ENCODE measurements around the gene EPHB6.

EPHB6 gene, protein sequence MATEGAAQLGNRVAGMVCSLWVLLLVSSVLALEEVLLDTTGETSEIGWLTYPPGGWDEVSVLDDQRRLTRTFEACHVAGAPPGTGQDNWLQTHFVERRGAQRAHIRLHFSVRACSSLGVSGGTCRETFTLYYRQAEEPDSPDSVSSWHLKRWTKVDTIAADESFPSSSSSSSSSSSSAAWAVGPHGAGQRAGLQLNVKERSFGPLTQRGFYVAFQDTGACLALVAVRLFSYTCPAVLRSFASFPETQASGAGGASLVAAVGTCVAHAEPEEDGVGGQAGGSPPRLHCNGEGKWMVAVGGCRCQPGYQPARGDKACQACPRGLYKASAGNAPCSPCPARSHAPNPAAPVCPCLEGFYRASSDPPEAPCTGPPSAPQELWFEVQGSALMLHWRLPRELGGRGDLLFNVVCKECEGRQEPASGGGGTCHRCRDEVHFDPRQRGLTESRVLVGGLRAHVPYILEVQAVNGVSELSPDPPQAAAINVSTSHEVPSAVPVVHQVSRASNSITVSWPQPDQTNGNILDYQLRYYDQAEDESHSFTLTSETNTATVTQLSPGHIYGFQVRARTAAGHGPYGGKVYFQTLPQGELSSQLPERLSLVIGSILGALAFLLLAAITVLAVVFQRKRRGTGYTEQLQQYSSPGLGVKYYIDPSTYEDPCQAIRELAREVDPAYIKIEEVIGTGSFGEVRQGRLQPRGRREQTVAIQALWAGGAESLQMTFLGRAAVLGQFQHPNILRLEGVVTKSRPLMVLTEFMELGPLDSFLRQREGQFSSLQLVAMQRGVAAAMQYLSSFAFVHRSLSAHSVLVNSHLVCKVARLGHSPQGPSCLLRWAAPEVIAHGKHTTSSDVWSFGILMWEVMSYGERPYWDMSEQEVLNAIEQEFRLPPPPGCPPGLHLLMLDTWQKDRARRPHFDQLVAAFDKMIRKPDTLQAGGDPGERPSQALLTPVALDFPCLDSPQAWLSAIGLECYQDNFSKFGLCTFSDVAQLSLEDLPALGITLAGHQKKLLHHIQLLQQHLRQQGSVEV

DNA sequence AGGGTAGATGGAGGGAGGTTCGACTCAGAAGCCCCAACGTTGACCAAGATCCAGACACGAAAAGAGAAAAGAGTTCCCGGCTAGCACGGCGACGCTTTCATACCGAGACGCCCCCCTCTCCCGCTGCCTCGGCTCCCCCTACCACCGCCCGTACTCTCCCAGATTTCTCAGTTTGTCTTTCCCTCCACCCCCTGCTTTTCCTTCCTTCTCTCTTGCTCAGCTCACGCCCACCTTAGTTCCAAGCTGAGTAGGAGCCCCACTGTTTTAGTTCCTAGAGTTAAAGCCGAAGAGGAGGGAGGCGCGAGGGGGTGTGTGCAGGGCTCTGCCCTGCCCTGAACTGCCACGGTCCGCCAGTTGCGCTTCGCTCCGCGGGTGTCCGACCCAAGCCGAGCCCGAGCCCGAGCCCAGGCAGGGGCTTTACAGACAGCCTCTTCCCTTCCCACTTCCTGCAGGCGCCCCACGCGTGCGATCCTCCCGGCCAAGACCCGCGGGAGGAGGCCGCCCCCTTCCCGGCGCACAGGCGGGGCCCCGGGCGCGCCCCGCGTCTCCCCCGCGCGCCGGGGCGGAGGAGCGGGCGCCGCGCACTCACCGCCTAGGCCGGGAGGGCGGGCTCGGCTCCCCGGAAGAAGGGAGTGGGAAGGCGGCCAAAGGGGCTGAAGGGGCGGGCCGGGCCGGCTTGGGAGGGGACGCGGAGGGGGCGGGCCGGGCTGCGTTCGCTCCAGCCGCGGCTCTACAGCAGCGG lies at the start of gene EPHB6:
Gene EPHB6 (plus strand): TSS at position 705 of the 742 bp plus-strand sequence. CDS start 8,152 bp downstream, outside the sequence.
- peak; percentile 68 for DNase-seq (ENCODE audit: low spot score)

DNA sequence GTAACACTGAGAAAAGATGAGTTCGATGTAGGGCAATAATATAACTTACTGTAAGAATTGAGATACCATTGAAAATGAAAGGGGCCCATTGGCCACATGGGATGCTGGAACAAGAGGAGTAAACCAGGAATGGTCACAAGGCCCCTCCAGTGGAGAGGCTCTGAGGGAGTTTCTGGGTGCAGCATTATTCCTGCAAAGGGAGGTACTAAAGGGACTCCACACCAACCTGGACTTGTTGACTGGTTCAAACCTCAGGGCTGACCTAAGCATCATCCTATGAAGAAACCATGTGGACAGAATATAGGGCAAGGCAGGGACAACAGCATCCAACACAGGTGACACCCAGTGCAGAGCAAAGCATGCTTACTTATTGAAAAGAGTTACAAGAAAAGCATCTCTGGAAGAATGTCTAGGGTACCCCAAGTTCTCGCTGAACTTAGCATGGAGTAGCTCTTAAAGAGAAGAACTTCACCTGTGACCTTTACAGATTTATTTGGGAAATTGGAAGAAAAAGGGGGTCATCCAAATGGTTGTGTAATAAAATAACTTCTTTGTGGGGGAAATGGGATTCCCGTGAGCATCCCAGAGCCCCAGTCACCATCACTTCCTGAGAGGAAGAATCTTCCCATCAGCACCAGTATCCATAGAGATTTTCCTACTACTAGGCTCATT lies 49.4 kb upstream of the EPHB6 start:
- no peak for DNase-seq (ENCODE audit: low spot score)

DNA sequence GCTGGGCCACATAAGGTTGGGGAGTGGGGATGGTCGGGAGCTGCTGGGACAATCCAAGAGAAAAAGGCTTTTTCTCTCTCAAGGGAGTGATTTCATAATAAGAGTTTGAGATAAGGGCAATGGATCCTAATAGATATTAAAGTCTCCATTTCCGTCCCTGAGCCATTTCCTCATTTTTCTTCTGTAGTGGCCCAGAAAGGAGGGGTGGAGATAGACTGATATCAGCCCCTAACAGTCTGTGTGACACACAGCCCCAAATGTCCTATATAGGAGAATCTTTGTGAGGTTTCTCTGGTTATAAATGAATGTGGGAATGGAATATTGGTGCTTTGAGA lies 48.9 kb upstream of the EPHB6 start:
- DNase-seq (ENCODE audit: low spot score) = no peak

DNA sequence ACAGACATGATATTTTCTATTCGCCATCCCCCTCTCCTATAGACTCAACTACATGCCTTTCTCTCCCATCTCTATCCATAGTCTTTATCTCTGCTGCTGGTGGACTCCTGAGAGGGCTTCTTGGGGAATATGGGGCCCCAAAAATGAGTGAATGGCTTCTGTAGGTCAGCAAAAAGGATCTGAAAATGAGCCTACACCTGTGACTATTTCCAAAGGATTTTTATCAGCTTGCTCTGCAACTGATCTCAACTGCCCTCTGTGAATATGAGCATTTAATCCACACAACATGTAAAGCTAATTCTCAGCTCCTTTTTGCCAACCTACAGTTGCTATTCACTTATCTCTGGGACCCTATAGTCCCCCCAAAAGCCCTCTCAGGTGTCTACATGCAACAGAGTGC lies 47.9 kb upstream of the EPHB6 start:
- DNase-seq (ENCODE audit: low spot score) = no peak

DNA sequence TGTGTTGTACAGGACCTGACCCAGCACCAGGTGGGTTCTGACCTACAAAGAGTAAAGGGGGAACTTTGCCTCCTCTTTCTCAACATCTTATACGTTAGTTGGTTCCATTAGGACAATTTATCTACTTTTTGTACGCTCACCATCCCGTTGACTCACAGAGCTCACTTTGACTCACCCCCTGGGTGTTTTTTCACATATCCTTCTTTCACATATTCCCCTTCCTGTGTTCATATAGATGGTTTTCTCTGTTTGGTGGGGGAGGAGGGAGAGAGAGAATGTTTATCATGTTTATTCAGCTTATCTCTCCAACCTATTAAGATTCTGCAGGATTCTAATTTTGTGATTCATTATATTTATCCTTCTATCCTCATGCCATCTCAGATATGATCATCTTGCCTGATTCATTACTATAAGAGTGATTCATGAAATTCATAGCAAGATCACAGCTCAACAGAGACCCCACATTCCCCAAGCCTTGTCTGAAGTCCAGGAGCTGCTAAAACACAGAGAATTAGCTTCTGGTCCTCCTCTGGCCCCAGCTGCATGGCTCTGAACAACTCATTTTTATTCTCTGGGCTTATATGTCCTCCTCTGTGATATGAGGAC lies 46.9 kb upstream of the EPHB6 start:
- no peak for DNase-seq (ENCODE audit: low spot score)

DNA sequence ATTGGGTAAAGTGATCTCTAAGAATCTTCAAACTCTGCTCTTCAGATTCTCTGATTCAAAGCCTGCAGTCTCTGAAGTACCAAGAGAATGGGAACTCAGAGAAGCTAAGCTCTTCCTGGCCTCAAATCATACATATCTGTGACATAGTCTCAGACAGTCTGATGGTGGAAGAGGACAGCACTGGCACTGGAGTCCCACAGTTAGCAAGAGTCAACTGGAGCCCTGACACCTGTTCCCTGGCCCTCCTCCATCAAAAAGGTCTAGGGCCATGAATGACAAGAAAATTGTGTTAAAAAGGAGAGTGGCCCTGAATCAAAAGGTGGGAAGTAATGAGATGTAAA lies 46.4 kb upstream of the EPHB6 start:
- no peak for DNase-seq (ENCODE audit: low spot score)

DNA sequence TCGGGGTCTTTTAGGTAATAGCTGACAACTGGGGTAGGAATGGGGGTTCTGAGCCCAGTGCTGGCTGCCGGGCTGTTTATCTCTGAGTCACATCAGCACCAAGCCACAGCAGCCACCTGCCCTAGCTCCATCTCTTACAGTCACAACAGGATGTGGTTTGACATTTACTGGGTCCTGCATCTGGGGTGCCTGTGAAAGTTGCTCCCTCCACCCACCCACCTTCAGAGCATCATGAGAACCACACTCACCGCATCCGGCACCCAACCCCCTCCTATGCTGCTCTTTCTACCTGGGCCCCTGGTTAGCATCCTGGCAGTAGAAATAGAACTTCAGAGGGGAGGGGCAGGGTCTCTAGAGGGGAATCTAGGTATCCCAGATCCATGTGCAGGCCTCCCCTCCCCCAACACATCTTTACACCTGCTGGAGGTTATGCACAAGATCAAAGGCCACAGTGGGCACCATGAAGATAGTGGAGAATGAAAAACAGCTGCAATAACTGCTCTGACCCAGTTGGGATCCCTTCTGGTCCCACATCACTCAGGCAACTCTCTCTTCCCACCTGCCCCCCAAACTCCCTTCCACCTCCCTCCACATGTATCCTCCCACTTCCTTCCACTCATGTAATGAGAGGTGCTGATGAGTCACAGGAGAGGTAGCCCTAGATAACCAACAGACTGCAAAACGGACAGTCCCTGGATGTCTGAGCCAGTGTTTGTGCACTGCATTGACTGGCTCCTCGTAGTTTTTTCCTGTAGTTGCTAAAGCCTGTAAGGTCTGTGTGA lies 45.9 kb upstream of the EPHB6 start:
- no peak for DNase-seq (ENCODE audit: low spot score)

DNA sequence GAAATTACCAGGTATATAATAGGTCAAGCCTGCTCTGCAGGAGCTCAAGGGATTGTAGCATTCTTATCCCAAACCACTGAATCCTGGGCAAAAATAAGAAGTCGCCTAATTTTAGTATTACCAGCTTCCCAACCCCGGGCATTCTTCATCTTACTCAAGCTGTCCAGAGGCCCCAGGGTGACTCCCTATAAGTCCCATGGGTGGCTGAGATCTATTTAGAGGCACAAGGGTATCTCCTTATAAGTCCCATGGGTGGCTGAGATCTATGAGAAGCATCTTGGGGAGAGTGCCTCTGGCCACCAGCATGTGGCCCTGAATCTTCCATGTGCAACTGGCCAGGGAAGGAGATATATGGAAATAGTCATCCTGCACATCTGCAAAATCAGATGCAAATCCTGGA lies 45.2 kb upstream of the EPHB6 start:
- no peak for DNase-seq (ENCODE audit: low spot score)

DNA sequence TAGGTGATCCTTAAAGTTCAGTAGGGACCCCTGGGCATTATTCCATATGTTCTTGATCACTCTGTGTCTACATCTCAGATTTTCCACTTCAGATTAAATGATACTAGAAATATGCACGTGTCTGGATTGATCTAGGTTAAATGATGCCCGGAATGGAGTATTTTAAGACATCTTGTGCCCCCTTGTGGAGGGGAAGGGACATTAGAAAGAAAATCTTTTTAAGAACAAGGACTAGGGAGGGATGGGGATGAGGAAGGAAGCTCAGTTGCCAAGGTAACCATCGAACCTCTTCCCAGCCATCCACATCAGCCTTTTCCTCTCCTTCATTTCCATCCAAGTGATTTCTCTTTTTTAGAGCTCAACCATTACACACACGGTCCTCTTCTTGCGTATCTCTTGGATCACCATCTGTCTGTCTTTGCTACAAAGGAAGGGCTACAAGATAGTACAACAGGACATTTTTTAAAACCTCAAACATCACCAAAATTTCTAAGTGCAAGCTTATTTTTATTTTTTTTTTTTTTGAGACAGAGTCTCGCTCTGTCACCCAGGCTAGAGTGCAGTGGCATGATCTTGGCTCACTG lies 43.6 kb upstream of the EPHB6 start:
- peak; percentile 48 for DNase-seq (ENCODE audit: low spot score)

DNA sequence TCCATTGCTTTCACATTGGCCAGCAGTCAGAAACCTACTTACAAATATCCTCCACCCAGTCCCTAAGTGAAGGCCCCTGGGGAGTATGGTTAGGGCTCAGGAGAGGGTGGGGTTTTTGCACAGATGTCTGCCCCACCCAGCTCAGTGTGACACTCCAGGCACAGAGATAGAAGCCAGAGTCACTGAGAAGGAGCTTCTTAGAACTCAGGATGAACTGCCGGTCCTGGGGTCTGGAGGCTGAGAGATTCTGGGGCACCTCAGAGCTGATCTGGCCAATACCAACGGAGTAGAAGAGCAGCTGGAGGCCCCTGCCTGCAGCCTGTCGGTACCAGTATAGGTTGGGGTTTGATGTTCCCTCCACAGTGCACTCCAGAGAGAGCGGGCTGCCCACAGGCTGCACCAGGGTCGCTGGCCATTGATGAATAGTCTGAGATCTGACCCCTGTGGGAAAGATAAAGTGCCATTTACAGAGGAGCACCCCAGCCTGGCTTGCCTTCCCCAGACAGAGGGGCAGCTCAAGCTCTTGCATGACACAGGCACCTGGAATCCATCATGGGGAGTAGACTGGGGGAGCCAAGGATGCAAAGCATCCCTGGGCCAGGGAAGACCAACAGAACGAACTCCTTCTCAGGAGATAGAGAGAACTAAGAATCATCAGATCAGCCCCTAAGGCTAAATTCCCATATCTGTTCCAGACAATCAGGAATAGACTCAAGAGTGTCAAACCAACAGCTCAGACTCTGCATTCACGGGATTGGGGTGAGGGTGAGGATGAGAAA lies 42.2 kb upstream of the EPHB6 start:
- no peak for DNase-seq (ENCODE audit: low spot score)

DNA sequence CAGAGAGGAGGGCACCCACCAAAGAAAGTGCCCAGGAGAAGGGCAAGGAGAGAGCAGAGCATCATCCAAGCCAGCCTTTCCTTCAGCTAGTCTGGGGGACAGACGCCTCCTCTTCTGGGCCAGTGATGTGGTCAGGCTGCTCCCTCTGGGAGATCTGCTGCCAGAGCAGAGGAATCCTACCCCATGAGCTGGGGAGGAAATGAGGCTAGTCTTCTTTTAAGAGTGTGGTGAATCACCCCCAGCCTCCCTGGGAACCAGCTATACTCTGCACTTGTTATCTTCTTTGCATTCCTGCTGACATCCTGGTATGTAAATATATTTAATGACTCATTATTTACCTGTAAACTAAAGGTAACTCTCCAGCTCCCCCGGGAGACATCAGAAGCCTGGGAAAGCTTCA lies 41.6 kb upstream of the EPHB6 start:
- no peak for DNase-seq (ENCODE audit: low spot score)

DNA sequence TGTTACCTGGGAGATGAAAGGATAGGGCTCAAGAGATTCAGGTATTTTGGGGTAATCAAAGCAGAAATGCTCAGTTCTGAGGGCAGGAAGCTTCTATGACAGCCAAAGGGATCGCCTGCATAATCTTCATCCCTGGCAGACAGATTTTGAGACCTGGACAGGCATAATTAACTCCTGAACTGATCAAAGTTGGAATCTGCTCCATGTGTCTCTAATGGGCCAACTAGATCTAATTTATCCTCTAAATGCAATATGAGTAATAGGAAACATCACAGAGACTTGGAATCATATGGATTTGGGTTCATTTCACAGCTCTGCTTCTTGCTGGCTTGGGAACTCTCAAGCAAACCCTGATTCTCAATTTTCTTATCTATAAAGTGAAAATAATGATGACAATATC lies 41.2 kb upstream of the EPHB6 start:
- no peak for DNase-seq (ENCODE audit: low spot score)

DNA sequence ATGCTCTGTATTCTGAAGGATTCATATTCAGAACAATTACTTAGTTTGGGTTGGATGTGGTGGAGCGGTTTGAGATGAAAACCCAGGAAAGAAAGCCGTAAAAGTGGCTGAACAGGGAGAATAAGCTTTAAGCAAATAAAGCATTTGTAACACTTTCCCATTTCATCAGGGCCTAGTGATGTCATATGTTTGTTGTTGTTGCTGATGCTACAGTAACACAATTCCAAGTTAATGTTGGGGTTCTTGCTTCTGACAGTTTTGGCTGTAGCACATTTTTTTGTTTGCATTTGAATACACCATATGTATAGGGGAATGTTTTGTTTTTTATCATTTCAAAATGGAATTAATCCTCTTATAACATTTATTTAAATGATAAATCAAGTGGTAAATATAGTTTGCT lies 40.4 kb upstream of the EPHB6 start:
- no peak for DNase-seq (ENCODE audit: low spot score)

DNA sequence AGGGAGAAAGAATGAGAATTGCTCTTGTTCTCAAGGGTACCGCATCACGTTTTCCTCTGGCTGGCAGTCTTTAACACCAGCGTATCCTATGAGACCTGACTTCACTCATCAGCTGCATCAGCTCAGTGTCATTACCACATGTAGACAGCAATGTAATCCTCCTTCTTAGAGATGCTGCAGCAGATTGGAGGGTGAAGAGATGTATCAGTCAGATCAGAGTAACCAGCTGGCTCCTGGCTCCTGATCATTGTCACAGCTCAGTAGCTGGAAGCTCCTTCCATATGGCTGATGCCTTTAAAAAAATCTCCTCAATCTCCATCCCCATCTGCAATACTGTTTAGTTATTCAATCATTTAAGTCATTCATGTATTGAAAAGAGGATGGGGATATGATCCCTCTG lies 39.7 kb upstream of the EPHB6 start:
- DNase-seq (ENCODE audit: low spot score) = no peak

DNA sequence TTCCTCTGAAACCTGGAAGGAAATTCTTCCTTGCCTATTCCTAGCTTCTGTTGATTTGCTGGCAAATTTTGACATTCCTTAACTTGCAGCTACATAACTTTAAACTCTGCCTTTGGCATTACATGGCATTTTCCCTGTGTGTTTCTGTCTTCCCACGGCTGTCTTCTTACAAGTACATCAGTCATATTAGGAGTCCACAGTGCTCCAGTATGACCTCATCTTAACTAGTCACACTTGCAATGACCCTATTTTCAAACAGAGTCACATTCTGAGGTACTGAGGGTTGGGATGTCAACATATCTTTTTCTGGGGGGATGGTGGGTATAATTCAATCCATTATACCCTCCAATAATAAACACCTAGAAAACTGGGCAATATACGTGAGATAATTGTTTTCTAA lies 37.4 kb upstream of the EPHB6 start:
- no peak for DNase-seq (ENCODE audit: low spot score)

DNA sequence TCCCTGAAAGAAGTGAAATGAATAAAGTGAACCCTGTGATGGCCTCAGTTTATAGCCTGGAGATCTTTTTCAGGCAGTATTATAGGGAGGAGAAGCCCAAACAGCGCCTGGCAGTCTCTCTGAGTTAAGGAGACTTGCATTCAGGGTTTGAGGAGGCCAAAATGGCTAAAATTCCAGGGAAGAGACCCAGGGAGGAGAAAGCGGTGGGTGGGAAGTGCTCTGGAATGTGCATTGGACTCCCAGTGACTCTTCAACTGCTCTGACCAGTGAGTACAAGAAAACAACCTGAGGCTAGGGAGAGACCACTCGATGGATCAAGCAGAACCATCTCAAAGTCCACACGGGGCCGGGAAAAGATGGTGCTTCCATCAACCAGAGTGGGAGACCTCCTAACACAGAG lies 35.3 kb upstream of the EPHB6 start:
- DNase-seq (ENCODE audit: low spot score) = no peak

DNA sequence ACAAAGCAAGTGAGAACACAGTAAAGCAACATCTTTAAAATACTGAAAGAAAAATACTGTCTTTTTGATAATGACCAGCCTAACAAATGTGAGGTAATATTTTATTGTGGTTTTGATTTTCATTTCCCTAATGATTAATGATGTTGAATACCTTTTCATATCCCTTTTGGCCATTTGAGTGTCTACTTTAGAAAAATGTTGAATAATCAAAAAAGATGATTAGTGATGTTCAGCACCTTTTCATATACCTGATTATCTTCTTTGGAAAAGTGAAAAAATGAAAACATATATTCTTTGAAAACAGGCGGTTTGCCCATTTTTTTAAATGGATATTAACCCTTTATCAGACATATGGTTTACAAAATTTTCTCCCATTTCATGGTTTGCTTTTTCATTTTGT lies 32.2 kb upstream of the EPHB6 start:
- no peak for DNase-seq (ENCODE audit: low spot score)

DNA sequence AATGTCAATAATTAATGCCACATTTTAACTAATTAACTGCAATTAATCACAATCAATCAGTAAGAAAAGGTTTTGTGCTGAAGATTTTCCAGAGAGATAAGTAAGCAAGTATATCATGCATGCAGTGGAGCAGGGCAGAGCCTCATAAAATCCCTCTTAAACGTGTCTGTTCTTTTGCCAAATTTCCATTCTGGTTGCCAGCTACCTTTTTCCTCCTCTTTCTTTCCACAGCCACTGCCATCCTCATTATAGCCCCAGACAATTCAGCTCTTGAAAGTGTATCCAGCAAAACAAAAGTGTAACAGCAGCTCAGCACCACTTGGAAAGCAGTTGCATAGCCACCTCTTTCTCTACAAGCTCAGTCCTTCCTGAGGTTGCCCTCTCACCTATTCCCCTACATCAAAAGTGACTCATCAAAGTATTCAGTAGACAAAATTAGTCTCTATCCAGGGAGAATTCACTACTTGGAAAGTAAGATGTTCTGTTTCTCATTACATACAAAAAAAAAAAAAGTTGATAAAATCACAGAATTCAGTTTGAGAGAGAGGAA lies 26.9 kb upstream of the EPHB6 start:
- no peak for DNase-seq (ENCODE audit: low spot score)

DNA sequence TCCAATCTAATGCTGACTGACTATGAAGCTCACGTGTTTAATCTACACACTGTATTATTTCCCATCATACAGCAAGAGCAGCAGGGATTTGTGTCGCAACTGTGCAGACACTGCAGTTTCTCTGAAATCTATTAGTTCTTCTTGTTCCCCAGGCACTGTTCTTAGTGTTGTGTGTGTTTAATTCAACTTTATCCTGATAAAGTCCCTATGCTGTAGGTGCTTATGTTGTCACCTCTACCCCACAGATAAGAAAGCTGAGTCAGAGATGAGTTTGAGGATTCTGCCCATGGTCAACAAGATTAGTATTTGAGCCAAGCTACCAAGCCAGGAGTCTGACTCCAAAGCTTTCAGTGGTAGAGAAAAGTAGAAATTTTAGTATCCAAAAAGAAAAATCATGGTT lies 22.5 kb upstream of the EPHB6 start:
- DNase-seq (ENCODE audit: low spot score) = no peak

Data from HuH-7 (cell line).